GM12891 (cell line): ENCODE data around the gene TNFAIP8.

ENCODE experiments used
- PAX5 ChIP-seq: IDR thresholded peaks from 2 replicates; pipeline ENCODE4 v1.6.1; 2011; ENCODE audit warnings: low read length, moderate library complexity, mild to moderate bottlenecking; ENCODE audit not compliant: insufficient read depth, severe bottlenecking
- POLR2A ChIP-seq: IDR thresholded peaks from 2 replicates; pipeline ENCODE4 v1.6.1; 2011; ENCODE audit warnings: low read depth, low read length, control low read depth
- POLR2AphosphoS5 ChIP-seq: IDR thresholded peaks from 2 replicates; pipeline ENCODE4 v1.6.1; 2011; ENCODE audit warnings: low read depth, low read length, control low read depth
- POU2F2 ChIP-seq: IDR thresholded peaks from 2 replicates; pipeline ENCODE4 v1.6.1; 2011; ENCODE audit warnings: low read depth, mild to moderate bottlenecking, control low read depth, low read length, moderate library complexity
- SPI1 ChIP-seq: IDR thresholded peaks from 2 replicates; pipeline ENCODE4 v1.6.1; 2011; ENCODE audit warnings: low read depth, low read length, control low read depth
- TAF1 ChIP-seq: IDR thresholded peaks from 2 replicates; pipeline ENCODE4 v1.6.1; 2011; ENCODE audit warnings: low read depth, low read length, control low read depth

DNA sequence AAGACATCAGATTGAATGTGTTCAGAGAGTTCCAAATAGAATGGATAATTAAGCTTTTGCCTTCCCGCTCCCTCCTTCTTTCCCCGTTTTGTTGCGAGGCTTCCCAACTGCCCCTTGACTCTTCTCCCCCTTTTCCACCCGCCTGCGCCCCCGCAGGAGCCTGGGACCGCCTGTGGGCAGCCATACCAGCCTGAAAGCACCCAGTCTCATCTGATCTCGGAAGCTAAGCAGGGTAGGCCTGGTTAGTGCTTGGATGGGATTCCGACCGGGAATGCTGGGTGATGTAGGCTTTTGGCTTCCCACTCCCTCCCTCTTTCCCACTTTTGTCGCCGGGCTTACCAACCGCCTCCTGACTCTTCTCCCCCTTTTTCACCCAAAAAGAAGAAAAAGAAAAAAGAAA is 89.7 kb downstream of the TNFAIP8 start:
- TF ChIP-seq POU2F2 (no peak), POLR2A (no peak), TAF1 (no peak), POLR2AphosphoS5 (no peak), PAX5 (no peak), SPI1 (no peak)
